PC-9 (cell line): ENCODE measurements around the gene RPL13.

Experiments
- EZH2 ChIP-seq: fragments of 200-600 bp; sonication (generic); IDR thresholded peaks from 2 replicates; pipeline ENCODE4 v1.8.0; 2017; ENCODE audit warnings: antibody characterized with exemption, low read depth
- TF ChIP-seq, protein P1 (sequence below): fragments of 200-600 bp; sonication (generic); conservative IDR thresholded peaks from 2 replicates; pipeline ENCODE4 v1.6.1; 2017; ENCODE audit warnings: mixed run types, antibody characterized with exemption, mild to moderate bottlenecking, moderate library complexity

DNA sequence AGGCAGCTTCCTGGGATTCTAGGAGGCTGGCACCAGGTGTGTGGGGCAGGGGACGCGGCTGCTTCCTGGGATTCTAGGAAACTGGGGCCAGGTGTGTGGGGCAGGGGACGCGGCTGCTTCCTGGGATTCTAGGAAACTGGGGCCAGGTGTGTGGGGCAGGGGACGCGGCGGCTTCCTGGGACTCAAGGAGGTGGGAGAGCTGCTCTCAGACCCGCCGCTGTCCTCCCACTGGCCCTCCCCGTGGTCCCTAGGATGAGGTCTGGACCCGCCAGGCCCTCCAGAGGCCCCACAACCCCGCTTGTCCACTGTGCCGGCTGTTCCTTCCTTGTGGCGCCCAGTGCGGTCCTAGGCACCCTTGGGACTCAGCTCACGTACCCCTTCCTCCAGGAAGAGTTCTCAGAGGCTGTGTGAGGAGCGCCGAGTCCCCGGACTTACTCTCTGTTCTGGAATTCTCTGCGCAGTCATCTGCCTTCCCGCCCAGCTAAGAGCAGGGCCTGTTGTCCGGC is 53.5 kb downstream of the RPL13 start:
- TF ChIP-seq, protein P1, sequence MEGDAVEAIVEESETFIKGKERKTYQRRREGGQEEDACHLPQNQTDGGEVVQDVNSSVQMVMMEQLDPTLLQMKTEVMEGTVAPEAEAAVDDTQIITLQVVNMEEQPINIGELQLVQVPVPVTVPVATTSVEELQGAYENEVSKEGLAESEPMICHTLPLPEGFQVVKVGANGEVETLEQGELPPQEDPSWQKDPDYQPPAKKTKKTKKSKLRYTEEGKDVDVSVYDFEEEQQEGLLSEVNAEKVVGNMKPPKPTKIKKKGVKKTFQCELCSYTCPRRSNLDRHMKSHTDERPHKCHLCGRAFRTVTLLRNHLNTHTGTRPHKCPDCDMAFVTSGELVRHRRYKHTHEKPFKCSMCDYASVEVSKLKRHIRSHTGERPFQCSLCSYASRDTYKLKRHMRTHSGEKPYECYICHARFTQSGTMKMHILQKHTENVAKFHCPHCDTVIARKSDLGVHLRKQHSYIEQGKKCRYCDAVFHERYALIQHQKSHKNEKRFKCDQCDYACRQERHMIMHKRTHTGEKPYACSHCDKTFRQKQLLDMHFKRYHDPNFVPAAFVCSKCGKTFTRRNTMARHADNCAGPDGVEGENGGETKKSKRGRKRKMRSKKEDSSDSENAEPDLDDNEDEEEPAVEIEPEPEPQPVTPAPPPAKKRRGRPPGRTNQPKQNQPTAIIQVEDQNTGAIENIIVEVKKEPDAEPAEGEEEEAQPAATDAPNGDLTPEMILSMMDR, result no peak
- TF ChIP-seq EZH2, result no peak
